ENCODE results near the gene JMJD8.
A peak's percentile ranks its signal among the peaks of the same experiment; 100 is the strongest.

JMJD8 gene

GRCh38 chr16:709566-710499 lies 25.7 kb upstream of the JMJD8 start:
- DNase-seq (ENCODE audit: low spot score), result no peak

GRCh38 chr16:708959-709358 lies 24.8 kb upstream of the JMJD8 start:
- DNase-seq (ENCODE audit: low spot score), result no peak

DNA sequence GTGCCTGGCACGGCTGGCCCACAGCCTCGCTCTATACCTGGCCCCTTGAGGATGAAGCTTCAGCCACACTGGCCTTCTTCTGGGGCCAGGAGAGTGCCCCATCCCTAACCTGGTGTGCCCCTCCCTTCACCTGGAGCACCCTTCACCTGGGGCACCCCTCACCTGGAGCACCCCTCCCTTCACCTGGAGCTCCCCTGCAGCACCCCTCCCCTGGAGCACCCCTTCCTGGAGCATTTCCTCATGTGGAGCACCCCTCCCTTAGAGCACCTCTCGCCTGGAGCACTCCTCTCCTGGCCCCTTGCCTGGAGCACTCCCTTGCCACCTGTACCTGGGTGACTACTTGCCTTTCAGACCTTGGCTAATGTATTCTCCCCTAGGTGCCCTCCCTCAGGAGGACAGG lies 23.9 kb upstream of the JMJD8 start:
- no peak for DNase-seq (ENCODE audit: low spot score)

- DNase-seq (ENCODE audit: low spot score), result no peak
These were observed 23.0 kb upstream of the JMJD8 start for GRCh38 chr16:707062-707538.

DNA sequence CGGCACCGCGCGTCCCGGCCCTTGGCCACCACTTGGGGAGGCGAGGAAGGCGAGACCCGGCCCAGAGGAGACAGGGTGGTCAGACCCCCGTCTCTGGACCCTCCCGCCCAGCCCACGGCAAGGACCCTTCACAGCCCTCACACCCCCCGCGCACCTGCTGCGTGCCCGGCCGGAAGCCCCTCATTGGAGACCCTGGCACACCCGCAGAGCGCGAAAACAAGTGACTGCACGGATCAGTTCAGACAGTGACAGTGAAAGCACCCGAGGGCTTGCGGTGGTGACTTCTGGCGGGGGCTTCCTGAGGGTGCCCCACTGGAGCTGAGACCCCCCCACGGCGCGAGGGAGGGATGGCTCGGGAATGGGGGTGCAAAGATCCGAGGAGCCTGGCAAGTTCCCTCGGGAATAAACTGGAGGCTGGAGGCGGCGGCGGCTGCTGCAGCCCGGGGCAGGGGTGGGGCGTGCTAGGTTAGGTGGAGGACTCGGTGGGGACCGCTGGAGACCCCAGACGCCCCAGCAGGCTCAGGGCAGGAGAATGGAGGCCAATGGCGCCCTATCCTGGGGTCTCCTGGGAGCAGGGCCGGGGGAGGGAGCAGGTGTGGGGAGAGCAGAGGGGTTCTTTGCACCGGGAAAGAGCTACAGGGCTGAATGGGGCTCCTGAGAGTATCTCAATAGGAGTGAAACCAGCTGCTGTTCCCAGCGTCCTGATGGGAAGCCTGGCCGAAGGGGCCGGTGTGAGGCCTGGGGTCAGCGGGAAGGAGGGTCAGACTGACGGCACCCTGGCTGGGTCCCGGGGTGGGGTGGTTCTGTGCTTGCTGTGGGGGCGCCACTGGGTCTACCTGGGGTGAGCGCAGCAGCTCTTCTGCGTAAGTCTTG lies 22.3 kb upstream of the JMJD8 start:
- no peak for DNase-seq (ENCODE audit: low spot score)

DNA sequence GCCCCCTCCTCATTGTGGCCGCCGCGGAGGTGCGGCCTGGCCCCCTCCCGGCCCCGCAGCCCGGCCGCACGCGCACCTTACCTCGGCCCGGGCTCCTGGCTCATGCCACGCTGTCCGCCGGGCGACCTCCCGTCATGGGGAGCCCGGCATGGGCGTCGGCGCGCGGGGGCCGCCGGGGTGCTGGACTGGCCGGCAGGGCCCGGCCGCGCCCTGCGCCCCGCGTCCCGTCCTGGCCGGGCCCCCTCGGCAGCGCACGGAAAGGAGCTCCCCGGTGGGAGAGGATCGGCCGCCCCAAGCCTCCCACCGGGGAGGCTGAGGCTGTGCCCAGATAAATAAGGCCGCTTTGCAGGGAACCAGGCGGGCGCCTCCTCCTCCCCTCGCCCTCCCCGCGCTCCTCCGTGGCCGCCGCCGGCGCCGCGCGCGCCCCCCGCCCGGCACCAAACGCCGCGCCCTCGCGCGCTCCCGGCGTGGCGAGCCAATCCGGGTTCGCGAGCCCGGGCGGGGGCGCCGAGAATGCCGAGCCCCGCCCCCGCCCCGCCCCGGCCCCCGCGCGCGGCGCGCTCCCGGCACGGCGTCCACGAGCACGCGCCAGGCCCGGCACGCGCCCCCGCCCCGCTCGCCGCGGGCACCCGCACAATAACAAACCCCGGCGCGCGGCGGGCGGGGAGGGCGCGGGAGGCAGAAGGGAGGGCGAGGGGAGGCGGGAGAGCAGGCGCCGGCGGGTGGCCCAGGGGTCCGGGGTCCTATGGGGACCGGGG lies 21.5 kb upstream of the JMJD8 start, which contains the start of gene FBXL16:
Gene FBXL16, minus strand, starts transcription at position 371 of the 758 bp plus-strand sequence. CDS start 8,396 bp downstream, outside the sequence.
- no peak for DNase-seq (ENCODE audit: low spot score)

- DNase-seq (ENCODE audit: low spot score), result no peak
These were observed 20.6 kb upstream of the JMJD8 start for GRCh38 chr16:704552-705380.

DNA sequence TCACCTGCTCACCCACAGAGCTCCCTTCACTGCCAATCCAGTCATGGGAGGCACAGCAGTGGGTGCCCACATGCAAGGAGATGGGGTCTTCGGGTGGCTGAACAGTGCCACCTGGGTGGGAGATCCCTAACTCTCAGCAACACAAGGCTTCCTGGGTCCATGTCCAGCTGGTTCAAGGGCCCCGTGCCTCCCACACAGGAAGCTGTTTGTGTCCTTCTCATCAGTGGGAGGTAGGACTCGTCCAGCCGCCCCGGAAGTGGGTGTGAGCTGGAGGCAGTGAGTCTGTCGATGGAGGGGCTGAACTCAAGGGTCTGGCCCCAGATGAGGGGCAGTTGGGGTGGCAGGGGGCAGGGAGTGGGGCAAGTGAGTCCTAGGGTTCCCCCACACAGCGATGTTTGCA lies 19.9 kb upstream of the JMJD8 start:
- no peak for DNase-seq (ENCODE audit: low spot score)

- no peak for DNase-seq (ENCODE audit: low spot score)
These were observed 19.3 kb upstream of the JMJD8 start for GRCh38 chr16:703406-703805.

DNA sequence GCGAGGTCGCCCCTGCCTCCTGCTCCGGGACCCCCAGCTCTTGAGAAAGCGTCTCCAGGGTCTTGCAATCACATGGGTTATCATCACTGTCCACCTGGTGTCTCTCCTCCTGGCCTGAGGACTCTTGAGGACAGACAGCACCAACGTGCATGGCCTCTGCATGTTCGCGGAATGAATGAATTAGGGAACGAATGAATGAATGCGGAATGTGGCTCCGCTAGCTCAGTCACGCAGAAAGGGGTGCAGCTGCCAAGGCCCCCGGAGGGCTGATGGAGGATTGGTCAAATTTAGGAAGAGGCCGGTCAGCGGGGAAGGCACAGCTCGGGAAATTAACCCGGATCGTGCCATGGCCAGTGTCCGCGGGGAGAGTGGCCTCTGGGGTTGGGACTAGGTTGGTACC lies 18.2 kb upstream of the JMJD8 start:
- DNase-seq (ENCODE audit: low spot score), result no peak

DNA sequence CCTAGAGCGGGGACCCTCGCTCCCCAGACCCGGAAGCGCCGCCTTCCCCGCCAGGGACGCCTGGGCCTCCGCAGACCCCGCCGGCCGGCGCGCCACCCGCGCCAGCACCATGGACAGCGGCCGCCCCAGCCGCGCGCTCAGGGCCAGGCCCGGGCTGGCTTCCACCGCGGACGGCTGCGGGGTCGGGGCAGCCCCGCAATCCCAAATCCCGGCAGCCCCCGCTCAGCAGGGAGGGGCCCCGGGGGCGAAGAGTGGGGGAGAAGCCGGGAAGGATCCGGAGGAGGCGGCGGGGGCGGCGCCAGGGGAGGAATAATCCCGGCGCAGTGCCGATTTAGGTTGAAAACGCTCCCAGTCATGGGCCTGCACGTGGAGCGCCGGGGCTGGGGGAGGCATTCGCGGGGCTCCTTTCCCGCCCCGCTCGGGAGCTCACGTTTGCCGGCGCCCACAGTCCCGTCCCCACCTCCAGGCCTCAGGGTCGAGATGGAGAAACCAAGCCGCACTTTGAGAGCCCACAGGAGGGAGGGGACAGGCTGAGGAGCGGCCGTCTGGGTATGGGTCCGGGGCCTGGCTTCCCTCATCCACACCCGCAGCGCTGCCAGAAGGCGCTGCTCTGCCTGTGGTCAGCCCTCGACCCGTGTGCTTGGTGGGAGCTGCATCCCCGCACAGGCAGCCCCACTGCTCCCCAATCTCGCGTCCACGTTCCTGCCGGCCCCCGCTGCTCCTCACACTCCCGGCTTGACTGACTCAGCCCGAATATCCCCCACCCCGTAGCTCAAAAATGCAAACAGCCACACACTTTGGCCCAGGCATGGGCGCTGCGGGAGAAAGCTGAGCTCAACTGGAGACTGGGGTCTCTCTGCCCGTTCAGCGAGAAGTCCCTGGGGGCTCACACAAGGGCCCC lies 16.8 kb upstream of the JMJD8 start:
- peak; percentile 75 for DNase-seq (ENCODE audit: low spot score)

DNA sequence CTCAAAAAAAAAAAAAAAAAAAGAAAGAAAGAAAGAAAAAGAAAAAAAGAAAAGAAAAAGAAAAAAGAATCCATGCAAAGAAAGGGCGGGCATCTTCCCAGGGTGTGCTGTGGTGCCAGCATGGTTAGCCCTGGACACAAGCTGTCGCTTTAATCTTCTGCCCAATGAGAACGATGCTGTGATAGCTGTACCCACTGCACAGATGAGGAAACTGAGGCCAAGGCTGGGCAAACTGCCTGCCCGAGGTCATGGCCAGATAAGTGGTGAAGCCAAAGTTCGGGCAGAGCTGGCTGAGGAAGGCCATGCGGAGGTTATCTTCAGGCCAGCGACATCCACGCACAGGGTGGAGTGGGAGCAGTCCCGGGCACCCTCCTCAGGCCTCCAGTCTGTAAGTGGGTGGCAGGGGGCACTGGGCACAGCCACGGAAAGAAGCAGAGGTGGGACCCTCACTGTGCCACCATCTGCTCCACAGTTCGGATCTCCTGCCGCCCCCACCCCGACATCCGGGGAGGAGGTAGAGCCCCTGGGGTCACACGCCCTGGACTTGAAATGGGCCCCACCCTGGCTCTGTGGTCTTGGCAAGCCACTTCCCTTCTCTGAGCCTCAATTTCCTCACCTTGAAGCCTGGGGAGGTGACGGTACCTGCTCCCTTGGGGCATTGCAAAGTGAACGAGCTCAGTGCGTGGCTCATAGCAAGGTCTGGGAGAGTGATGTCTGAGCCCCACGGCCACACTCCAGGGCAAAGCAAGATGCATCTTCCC lies 15.0 kb upstream of the JMJD8 start:
- no peak for DNase-seq (ENCODE audit: low spot score)

GRCh38 chr16:695355-696089 lies 11.4 kb upstream of the JMJD8 start:
- DNase-seq (ENCODE audit: low spot score), result no peak

DNA sequence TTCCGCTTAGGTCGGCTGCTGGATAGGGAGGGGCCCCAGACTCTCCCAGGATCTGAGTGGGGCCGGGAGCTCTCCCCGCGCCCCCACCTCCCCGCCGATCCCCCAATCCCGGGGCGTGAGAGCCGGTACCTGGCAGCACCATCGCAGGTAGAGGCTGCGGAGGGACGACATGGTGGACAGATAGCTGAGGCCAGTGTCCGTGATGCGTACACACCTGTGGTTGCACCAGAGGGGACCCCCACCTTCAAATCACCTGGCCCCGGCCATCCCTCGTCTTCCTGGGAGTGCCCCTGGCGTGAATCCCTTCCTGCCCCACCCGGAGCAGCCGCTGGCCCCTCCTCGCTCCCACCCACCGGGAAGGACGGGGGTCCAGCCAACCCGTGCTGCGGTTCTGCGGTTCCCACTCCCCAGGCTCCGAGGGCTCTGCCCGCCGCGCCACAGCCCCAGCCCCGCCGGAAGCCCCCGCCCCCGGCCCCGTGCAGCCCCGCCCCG lies 10.8 kb upstream of the JMJD8 start:
- no peak for DNase-seq (ENCODE audit: low spot score)

- no peak for DNase-seq (ENCODE audit: low spot score)
These were observed 10.2 kb upstream of the JMJD8 start for GRCh38 chr16:694187-694862.

DNA sequence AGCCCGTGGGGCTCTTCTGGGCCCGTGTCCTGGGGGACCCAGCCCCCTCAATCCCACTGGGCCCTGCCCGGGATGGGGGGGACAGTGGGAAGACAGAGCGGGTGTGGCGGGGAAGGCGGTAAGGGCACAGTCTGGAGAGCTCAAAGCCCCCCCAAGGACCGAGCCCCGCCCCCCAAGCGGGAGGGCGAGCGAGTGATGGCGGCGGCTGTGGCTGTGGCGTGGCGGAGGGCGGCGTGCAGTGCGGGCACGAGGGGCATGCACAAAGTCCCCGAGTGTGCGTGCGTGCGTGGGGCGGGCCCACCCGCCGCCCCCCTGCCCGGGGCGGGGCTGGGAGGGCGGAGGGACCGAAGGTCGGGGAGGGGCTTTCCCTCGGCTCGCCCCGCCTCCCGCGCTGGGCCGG lies 9.6 kb upstream of the JMJD8 start:
- DNase-seq (ENCODE audit: low spot score), result no peak

DNA sequence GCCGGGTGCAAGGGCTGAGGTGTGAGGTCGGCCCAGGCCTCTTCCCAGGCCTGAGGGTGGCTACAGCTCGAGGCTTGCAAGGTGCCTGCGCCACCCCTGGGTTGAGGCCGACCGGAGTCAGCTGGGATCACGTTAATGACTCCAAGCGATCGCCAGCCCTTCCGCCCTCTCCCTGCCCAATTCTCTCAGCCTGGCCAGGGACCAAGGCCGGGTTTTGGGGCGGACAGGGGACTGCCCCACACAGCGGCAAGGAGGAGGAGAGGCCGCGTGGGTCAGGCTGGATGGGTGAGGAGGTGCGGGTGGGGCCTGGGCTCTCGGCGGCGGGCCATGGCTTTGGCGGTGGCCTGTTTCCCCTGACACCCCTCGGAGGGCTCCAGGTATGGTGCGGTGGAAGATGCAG lies 9.2 kb upstream of the JMJD8 start:
- DNase-seq (ENCODE audit: low spot score), result no peak

Data from HuH-7.5 (cell line).